ENCODE results near the gene VIPAS39. TPM values are rescaled to one million over a fixed set of nuclear protein-coding genes. Genes with fewer than 3 reads are reported as not detected.
"Not testable (repeated sequence)": the region's sequence is repeated elsewhere in the genome, so short reads cannot be mapped to it uniquely, and the experiment has no call there.

The VIPAS39 gene
- total RNA-seq, 1 donor from 2014 or later, result 28.7 TPM

- Mint-ChIP-seq H3K4me1 (ENCODE audit: unreplicated experiment) (no peaks in the 10 kb centered on the region), H3K4me3 (ENCODE audit: unreplicated experiment) (no peak overlapping the region), H3K9me3 (ENCODE audit: unreplicated experiment) (no peaks in the 10 kb centered on the region), H3K27me3 (ENCODE audit: unreplicated experiment) (no peaks in the 10 kb centered on the region), H3K27ac (ENCODE audit: unreplicated experiment) (no peak overlapping the region), H3K36me3 (ENCODE audit: low read depth, unreplicated experiment) (peaks cover 65% of the 10 kb centered on the region)
- TF ChIP-seq CTCF (IDR thresholded peaks at IDR 0.05; ENCODE audit: unreplicated experiment), result no peak
- no peak for DNase-seq (ENCODE audit: low spot score)
These were observed 32.5 kb downstream of the VIPAS39 start for GRCh38 chr14:77424862-77425261.

- no peaks in the 10 kb centered on the region for H3K4me1 Mint-ChIP-seq (ENCODE audit: unreplicated experiment)
- no peaks in the 10 kb centered on the region for H3K9me3 Mint-ChIP-seq (ENCODE audit: unreplicated experiment)
- H3K4me3 Mint-ChIP-seq (ENCODE audit: unreplicated experiment), result peak within 1 kb of the TSS; percentile 47
- H3K36me3 Mint-ChIP-seq (ENCODE audit: low read depth, unreplicated experiment), result peaks cover 60% of the 10 kb centered on the region
- H3K27ac Mint-ChIP-seq (ENCODE audit: unreplicated experiment), result no peak within 1 kb of the TSS
- H3K27me3 Mint-ChIP-seq (ENCODE audit: unreplicated experiment), result no peaks in the 10 kb centered on the region
- no peak for TF ChIP-seq CTCF (IDR thresholded peaks at IDR 0.05; ENCODE audit: unreplicated experiment)
- no peak for DNase-seq (ENCODE audit: low spot score)
These were observed 34.0 kb downstream of the VIPAS39 start, which contains the start of gene NOXRED1 for GRCh38 chr14:77423423-77423822. Gene NOXRED1, minus strand, starts transcription at chr14:77423523. Its CDS starts 634 bp downstream, at chr14:77422889.

- no peak for DNase-seq (ENCODE audit: low spot score)
- Mint-ChIP-seq H3K27ac (ENCODE audit: unreplicated experiment) (no peak overlapping the region), H3K4me3 (ENCODE audit: unreplicated experiment) (no peak overlapping the region), H3K27me3 (ENCODE audit: unreplicated experiment) (no peaks in the 10 kb centered on the region), H3K4me1 (ENCODE audit: unreplicated experiment) (no peaks in the 10 kb centered on the region), H3K36me3 (ENCODE audit: low read depth, unreplicated experiment) (peaks cover 38% of the 10 kb centered on the region), H3K9me3 (ENCODE audit: unreplicated experiment) (no peaks in the 10 kb centered on the region)
- no peak for TF ChIP-seq CTCF (IDR thresholded peaks at IDR 0.05; ENCODE audit: unreplicated experiment)
These were observed 36.2 kb downstream of the VIPAS39 start for GRCh38 chr14:77421201-77421600.

- H3K36me3 Mint-ChIP-seq (ENCODE audit: low read depth, unreplicated experiment), result peaks cover 12% of the 10 kb centered on the region
- no peak for TF ChIP-seq CTCF (IDR thresholded peaks at IDR 0.05; ENCODE audit: unreplicated experiment)
- no peak for DNase-seq (ENCODE audit: low spot score)
- no peaks in the 10 kb centered on the region for H3K27me3 Mint-ChIP-seq (ENCODE audit: unreplicated experiment)
- H3K27ac Mint-ChIP-seq (ENCODE audit: unreplicated experiment), result no peak overlapping the region
- no peak overlapping the region for H3K4me3 Mint-ChIP-seq (ENCODE audit: unreplicated experiment)
- H3K4me1 Mint-ChIP-seq (ENCODE audit: unreplicated experiment), result no peaks in the 10 kb centered on the region
- H3K9me3 Mint-ChIP-seq (ENCODE audit: unreplicated experiment), result no peaks in the 10 kb centered on the region
These were observed 40.6 kb downstream of the VIPAS39 start for GRCh38 chr14:77416836-77417235.

GRCh38 chr14:77416098-77416497, 41.3 kb downstream of the VIPAS39 start:
- H3K4me1 Mint-ChIP-seq (ENCODE audit: unreplicated experiment); H3K27ac Mint-ChIP-seq (ENCODE audit: unreplicated experiment); DNase-seq (ENCODE audit: low spot score); H3K9me3 Mint-ChIP-seq (ENCODE audit: unreplicated experiment); H3K36me3 Mint-ChIP-seq (ENCODE audit: low read depth, unreplicated experiment); H3K27me3 Mint-ChIP-seq (ENCODE audit: unreplicated experiment); H3K4me3 Mint-ChIP-seq (ENCODE audit: unreplicated experiment): not testable (repeated sequence)

GRCh38 chr14:77415403-77416030, 41.9 kb downstream of the VIPAS39 start:
- H3K27ac Mint-ChIP-seq (ENCODE audit: unreplicated experiment); H3K9me3 Mint-ChIP-seq (ENCODE audit: unreplicated experiment); H3K27me3 Mint-ChIP-seq (ENCODE audit: unreplicated experiment); H3K4me3 Mint-ChIP-seq (ENCODE audit: unreplicated experiment); DNase-seq (ENCODE audit: low spot score); H3K36me3 Mint-ChIP-seq (ENCODE audit: low read depth, unreplicated experiment); H3K4me1 Mint-ChIP-seq (ENCODE audit: unreplicated experiment): not testable (repeated sequence)

Measured in endothelial cell (in vitro differentiated cells).